Glomerular visceral epithelial cell (primary cell): Measurements from ENCODE around the gene HARS1.
A peak's percentile ranks its signal among the peaks of the same experiment; 100 is the strongest.
"Not testable (repeated sequence)": the region's sequence is repeated elsewhere in the genome, so short reads cannot be mapped to it uniquely, and the experiment has no call there.

Experiments
- DNase-seq: peaks from one replicate; pipeline ENCODE4 v3.0.0-alpha.2; 2016; ENCODE audit errors: extremely low spot score

The HARS1 gene

GRCh38 chr5:140690941-140691924, at the start of gene HARS1, which contains the start of gene HARS2:
HARS1 (minus strand) TSS chr5:140691370; CDS start chr5:140691304, 66 bp downstream.
HARS2 (plus strand) TSS chr5:140691455; CDS start chr5:140691649, 194 bp downstream.
- peak; percentile 98 for DNase-seq

GRCh38 chr5:140737486-140737885, 46.3 kb upstream of the HARS1 start:
- DNase-seq: no peak

GRCh38 chr5:140734354-140734753, 43.2 kb upstream of the HARS1 start:
- DNase-seq: peak; percentile 18

GRCh38 chr5:140733098-140733497, 41.9 kb upstream of the HARS1 start:
- no peak for DNase-seq

- DNase-seq: peak; percentile 94
Observed at GRCh38 chr5:140725799-140726471, 34.8 kb upstream of the HARS1 start.

- DNase-seq: not testable (repeated sequence)
Observed at GRCh38 chr5:140721395-140721794, 30.2 kb upstream of the HARS1 start.

- not testable (repeated sequence) for DNase-seq
Observed at GRCh38 chr5:140720738-140721137, 29.6 kb upstream of the HARS1 start.

GRCh38 chr5:140718266-140718592, 27.1 kb upstream of the HARS1 start:
- DNase-seq: no peak

- not testable (repeated sequence) for DNase-seq
Observed at GRCh38 chr5:140716238-140716637, 25.1 kb upstream of the HARS1 start.

GRCh38 chr5:140713562-140714094, 22.5 kb upstream of the HARS1 start:
- DNase-seq: no peak

GRCh38 chr5:140711794-140712193, 20.6 kb upstream of the HARS1 start:
- no peak for DNase-seq

- DNase-seq: peak; percentile 99
Observed at GRCh38 chr5:140710899-140711552, 19.9 kb upstream of the HARS1 start.

GRCh38 chr5:140708787-140709186, 17.6 kb upstream of the HARS1 start:
- not testable (repeated sequence) for DNase-seq

GRCh38 chr5:140707812-140708211, 16.6 kb upstream of the HARS1 start:
- DNase-seq: no peak

GRCh38 chr5:140700177-140701144, 9.3 kb upstream of the HARS1 start, which contains the start of gene ZMAT2:
ZMAT2 (plus strand) TSS chr5:140700447; CDS start chr5:140700461, 14 bp downstream.
- DNase-seq: peak; percentile 98

GRCh38 chr5:140696891-140697492, 5.8 kb upstream of the HARS1 start:
- DNase-seq: no peak

- DNase-seq: no peak
Observed at GRCh38 chr5:140694276-140694675, 3.1 kb upstream of the HARS1 start.

- DNase-seq: no peak
Observed at GRCh38 chr5:140690376-140690932, 716 bp downstream of the HARS1 start.

GRCh38 chr5:140678993-140679392, 12.2 kb downstream of the HARS1 start:
- DNase-seq: no peak

- DNase-seq: no peak
Observed at GRCh38 chr5:140677947-140678346, 13.2 kb downstream of the HARS1 start.
